ENCODE data around the gene RNF223.

RNF223 gene

DNA sequence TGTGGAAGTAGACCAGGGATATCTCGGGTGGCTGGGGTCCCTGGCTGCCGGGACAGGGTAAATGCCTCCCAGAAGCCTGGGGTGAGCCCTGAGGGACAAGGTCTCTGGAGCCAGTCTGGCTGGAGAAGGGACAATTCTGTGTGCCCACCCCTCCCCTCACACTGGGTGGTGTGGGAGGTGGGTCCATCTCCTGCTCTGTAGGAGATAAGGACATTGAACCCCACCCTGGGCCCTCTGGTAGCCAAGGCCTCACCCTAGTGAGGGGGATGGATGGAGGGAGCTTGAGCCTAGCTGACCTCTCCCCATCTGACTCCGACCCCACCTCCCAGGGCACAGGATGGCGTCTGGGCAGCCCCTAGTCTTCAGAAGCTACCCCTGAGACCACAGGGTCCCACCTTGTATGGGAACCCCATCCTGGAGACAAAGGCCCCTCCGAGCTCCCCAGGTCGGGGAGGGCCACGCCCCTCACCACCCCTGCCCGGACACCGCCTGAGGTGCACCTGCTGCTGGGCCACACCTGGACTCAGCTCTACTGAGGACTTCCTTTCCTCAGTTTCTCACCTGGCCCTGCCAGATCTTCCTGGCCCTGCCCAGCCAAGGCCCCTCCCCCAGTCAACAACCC lies 49.8 kb downstream of the RNF223 start:
- DNase-seq, result no peak

DNA sequence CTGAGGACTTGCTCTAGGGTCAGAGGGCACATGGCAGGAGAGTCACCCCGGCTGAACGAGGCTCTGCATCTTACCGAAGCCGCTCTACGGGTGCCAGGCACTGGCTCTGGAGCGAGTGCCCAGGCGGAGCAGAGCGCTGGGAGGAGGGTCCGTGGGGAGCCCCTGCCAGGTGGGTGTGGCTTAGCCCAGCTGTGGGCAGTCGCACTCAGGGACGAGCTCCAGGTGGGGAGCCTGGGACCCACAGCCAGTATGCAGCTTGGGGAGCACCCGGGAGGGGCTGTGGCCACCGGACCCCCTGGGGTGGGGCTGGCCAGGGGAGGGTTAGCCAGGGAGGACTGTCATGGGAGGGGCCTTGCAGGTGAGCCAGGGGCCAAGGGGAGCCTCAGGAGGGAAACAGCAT lies 50.4 kb downstream of the RNF223 start:
- DNase-seq, result no peak

DNA sequence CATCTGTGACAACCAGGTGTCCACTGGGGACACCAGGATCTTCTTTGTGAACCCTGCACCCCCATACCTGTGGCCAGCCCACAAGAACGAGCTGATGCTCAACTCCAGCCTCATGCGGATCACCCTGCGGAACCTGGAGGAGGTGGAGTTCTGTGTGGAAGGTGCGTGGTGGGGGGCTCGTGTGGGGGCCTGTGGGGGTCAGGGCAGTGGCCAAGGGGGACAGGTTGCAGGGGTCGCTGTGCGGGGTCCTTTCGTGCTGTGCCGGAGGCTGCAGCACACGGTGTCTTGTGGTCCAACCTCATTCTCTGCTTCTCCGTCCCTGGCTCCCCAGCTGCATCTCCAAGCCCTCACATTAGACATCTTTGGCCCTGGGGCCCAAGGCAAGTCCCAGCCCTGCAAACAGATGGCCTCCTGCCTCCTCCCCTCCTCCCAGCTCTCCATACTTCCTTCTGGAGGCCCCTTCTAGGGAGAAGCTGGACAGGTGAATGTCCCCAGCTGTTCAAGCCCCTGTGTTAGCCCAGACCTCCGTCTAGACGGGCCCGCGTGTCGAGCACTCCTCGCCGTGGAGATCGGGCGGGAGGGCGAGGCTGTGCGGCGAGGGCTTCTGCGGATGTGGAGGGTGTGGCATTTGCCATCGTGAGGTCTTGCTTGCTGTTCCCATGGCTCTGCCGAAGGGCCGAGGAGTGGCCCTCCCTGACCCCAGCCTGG lies 51.6 kb downstream of the RNF223 start:
- DNase-seq, result no peak

DNA sequence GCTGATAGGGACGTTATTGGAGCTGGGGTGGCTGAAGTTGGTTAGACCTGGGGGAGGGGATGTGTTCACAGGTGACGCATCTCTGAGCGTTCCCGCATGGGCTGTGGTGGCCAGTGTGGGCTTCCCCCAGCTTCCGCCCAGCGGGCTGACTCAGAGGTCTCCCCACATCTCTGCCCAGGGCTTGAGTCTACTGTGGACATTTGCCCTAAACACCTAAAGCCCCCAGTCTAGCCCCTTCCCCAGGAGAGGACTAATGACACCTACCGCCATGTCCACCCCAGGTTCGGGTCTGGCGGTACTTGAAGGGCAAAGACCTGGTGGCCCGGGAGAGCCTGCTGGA lies 52.2 kb downstream of the RNF223 start:
- no peak for DNase-seq

DNA sequence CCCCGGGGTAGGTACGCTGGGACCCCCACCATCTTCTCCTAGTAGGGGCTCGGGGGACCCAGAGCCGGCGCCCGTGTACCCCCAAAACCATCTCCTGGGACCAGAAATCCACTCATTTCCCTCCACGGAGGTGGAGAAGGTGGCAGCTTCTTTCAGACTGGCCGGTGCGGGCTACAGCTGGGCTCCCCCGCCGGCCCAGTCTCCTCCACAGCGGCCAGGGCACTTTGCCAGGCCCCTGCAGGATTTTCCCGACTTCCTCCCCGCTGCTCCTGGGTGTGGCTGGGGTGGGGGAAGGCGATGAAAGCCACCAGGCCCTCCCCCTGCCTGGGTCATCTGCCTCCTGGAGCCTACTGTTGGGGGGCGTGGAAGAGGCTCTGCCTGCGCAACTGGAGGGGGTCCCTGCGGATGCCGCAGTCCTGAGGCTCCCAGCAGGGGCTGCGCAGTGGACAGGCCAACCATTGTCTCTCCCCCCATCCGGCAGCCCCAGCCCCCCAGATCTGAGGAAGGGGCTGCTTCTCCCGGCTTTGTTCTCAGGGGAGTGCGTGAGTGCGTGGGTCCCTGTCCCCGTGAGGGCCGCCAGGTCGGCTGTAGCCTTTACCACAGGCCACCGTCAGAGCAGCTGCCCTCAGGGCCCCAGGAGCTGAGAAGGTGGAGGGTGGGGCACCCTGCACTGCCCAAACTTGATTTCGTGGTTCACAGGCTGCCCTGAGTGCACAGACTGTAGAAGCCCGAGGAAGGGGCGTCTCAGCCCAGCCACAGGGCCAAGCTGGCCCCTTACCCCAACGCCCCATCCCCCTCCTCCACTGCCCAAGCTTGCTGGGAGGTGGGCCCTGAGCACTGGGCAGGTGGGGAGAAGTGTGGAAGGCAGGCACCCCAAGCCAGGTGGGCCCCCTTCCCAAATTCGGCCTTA lies 52.8 kb downstream of the RNF223 start:
- DNase-seq, result no peak
